ENCODE measurements around the gene C12orf75.
A peak's percentile ranks its signal among the peaks of the same experiment; 100 is the strongest.

The C12orf75 gene

GRCh38 chr12:105315130-105315529 lies 15.4 kb upstream of the C12orf75 start:
- no peak for ATAC-seq (ENCODE audit: low read depth)
- Histone ChIP-seq H3K9me3 (ENCODE audit: severe bottlenecking) (no peaks in the 10 kb centered on the region), H3K27ac (ENCODE audit: poor library complexity, severe bottlenecking) (peak overlapping the region; percentile 3), H3K4me1 (ENCODE audit: insufficient read depth, poor library complexity, severe bottlenecking) (peaks cover 23% of the 10 kb centered on the region), H3K27me3 (ENCODE audit: insufficient read depth, poor library complexity, severe bottlenecking) (no peaks in the 10 kb centered on the region), H3K36me3 (ENCODE audit: low read depth) (no peaks in the 10 kb centered on the region), H3K4me3 (ENCODE audit: severe bottlenecking) (no peak overlapping the region)
- no peak for DNase-seq (ENCODE audit: low spot score)
- TF ChIP-seq, protein P1, sequence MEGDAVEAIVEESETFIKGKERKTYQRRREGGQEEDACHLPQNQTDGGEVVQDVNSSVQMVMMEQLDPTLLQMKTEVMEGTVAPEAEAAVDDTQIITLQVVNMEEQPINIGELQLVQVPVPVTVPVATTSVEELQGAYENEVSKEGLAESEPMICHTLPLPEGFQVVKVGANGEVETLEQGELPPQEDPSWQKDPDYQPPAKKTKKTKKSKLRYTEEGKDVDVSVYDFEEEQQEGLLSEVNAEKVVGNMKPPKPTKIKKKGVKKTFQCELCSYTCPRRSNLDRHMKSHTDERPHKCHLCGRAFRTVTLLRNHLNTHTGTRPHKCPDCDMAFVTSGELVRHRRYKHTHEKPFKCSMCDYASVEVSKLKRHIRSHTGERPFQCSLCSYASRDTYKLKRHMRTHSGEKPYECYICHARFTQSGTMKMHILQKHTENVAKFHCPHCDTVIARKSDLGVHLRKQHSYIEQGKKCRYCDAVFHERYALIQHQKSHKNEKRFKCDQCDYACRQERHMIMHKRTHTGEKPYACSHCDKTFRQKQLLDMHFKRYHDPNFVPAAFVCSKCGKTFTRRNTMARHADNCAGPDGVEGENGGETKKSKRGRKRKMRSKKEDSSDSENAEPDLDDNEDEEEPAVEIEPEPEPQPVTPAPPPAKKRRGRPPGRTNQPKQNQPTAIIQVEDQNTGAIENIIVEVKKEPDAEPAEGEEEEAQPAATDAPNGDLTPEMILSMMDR (IDR thresholded peaks at IDR 0.05; ENCODE audit: poor library complexity, severe bottlenecking): no peak

DNA sequence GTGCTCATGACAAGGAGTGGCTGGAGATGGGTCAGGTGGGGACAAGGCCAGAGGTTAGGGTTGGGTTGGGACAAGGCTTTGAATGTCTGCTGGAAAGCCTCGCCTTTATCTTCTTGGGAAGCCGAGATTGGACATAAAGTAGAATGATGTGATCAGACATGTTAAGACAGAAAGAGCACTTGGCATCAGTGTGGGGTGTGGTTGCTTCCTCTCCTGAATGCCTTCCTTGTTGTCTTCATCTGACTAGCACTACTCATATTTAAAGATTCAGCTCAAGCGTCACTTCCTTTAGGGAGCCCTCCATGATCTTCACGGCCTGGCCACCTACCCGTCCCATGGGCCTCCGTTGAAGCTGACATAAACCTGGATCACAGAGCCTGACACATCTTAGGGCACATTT lies 14.8 kb upstream of the C12orf75 start:
- no peaks in the 10 kb centered on the region for H3K9me3 ChIP-seq (ENCODE audit: severe bottlenecking)
- no peak for DNase-seq (ENCODE audit: low spot score)
- H3K27ac ChIP-seq (ENCODE audit: poor library complexity, severe bottlenecking): peak overlapping the region; percentile 3
- no peaks in the 10 kb centered on the region for H3K36me3 ChIP-seq (ENCODE audit: low read depth)
- H3K4me3 ChIP-seq (ENCODE audit: severe bottlenecking): no peak overlapping the region
- no peaks in the 10 kb centered on the region for H3K27me3 ChIP-seq (ENCODE audit: insufficient read depth, poor library complexity, severe bottlenecking)
- H3K4me1 ChIP-seq (ENCODE audit: insufficient read depth, poor library complexity, severe bottlenecking): peaks cover 23% of the 10 kb centered on the region
- ATAC-seq (ENCODE audit: low read depth): peak; percentile 74
- TF ChIP-seq, protein P1 (IDR thresholded peaks at IDR 0.05; ENCODE audit: poor library complexity, severe bottlenecking): no peak

GRCh38 chr12:105316931-105317852 lies 13.3 kb upstream of the C12orf75 start:
- Histone ChIP-seq H3K9me3 (ENCODE audit: severe bottlenecking) (no peaks in the 10 kb centered on the region), H3K27me3 (ENCODE audit: insufficient read depth, poor library complexity, severe bottlenecking) (no peaks in the 10 kb centered on the region), H3K36me3 (ENCODE audit: low read depth) (no peaks in the 10 kb centered on the region), H3K4me3 (ENCODE audit: severe bottlenecking) (no peak overlapping the region), H3K4me1 (ENCODE audit: insufficient read depth, poor library complexity, severe bottlenecking) (peaks cover 23% of the 10 kb centered on the region), H3K27ac (ENCODE audit: poor library complexity, severe bottlenecking) (peak overlapping the region; percentile 28)
- DNase-seq (ENCODE audit: low spot score) (no peak), ATAC-seq (ENCODE audit: low read depth) (peak; percentile 39; the same call in 2 of the 3 replicates)
- TF ChIP-seq, protein P1 (IDR thresholded peaks at IDR 0.05; ENCODE audit: poor library complexity, severe bottlenecking): no peak

DNA sequence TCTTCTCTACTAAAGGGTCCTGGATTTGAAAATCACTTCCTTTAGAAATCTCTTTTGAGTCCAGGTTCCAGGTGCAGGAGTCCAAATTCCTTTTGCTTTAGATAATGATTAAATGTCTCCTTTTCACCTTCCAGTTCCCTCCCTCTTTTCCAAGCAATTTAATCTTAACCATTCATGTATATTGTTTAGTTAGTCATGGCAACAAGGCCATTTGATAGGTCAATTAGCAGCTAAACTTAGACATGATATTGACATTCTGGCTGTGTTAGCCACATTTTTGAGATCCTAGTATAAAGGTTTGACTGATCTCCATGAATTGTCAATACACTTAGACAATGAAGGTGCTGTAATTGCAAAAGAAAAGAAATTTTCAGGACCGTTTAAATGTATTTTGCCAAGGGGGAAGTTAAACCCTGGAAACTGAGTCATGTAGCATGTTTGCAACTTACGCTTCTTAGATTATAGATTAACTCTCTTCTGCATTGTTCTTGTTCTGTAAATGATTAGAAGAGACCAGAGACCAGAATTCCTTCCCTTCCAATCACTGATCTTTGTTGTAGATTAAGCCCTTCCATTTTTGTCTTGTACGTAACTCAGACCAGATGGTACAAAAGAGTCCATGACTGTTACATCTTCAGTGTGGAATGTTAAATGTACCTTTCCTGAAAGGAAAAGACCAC lies 12.4 kb upstream of the C12orf75 start:
- TF ChIP-seq, protein P1 (IDR thresholded peaks at IDR 0.05; ENCODE audit: poor library complexity, severe bottlenecking): no peak
- Histone ChIP-seq H3K4me3 (ENCODE audit: severe bottlenecking) (no peak overlapping the region), H3K4me1 (ENCODE audit: insufficient read depth, poor library complexity, severe bottlenecking) (peaks cover 23% of the 10 kb centered on the region), H3K9me3 (ENCODE audit: severe bottlenecking) (no peaks in the 10 kb centered on the region), H3K27me3 (ENCODE audit: insufficient read depth, poor library complexity, severe bottlenecking) (no peaks in the 10 kb centered on the region), H3K36me3 (ENCODE audit: low read depth) (no peaks in the 10 kb centered on the region), H3K27ac (ENCODE audit: poor library complexity, severe bottlenecking) (peak overlapping the region; percentile 28)
- DNase-seq (ENCODE audit: low spot score) (no peak), ATAC-seq (ENCODE audit: low read depth) (no peak)

Data from RWPE2 (cell line).